HEK293T (cell line): ENCODE results near the gene PNRC1.

Source experiments
- CTCF ChIA-PET: fragments of 350-600 bp; formaldehyde crosslinking; extraction: SDS; loops from one replicate; lab custom pipeline; 2021; ENCODE audit warnings: antibody characterized with exemption, inconsistent platforms; lab: Yijun Ruan, JAX
- POLR2A ChIA-PET: fragments of 350-600 bp; formaldehyde crosslinking; extraction: SDS; loops from one replicate; lab custom pipeline; 2020; ENCODE audit warnings: antibody characterized with exemption, inconsistent platforms; lab: Yijun Ruan, JAX
- DNase-seq: peaks from one replicate; pipeline ENCODE4 v3.0.0; 2012; ENCODE audit warnings: mixed read lengths; ENCODE audit errors: extremely low spot score
- ARNT ChIP-seq: fragments of 450-650 bp; IDR thresholded peaks from 2 replicates; pipeline ENCODE4 v1.6.1; 2017; ENCODE audit warnings: mild to moderate bottlenecking
- BHLHE40 ChIP-seq: fragments of 450-650 bp; IDR thresholded peaks from 2 replicates; pipeline ENCODE4 v1.6.1; 2016; ENCODE audit warnings: mild to moderate bottlenecking, moderate library complexity, borderline replicate concordance
- CTBP1 ChIP-seq: fragments of 450-650 bp; IDR thresholded peaks from 2 replicates; pipeline ENCODE4 v1.6.1; 2016; ENCODE audit warnings: borderline replicate concordance
- ELF4 ChIP-seq: fragments of 450-650 bp; IDR thresholded peaks from 2 replicates; pipeline ENCODE4 v1.6.1; 2017; ENCODE audit warnings: antibody characterized with exemption
- FOXA1 ChIP-seq: fragments of 450-650 bp; IDR thresholded peaks from 2 replicates; pipeline ENCODE4 v1.6.1; 2016; ENCODE audit warnings: mild to moderate bottlenecking
- FOXK2 ChIP-seq: fragments of 450-650 bp; IDR thresholded peaks from 2 replicates; pipeline ENCODE4 v1.6.1; 2016; ENCODE audit warnings: mild to moderate bottlenecking
- FOXM1 ChIP-seq: fragments of 450-650 bp; IDR thresholded peaks from 2 replicates; pipeline ENCODE4 v1.6.1; 2017; ENCODE audit warnings: mild to moderate bottlenecking, borderline replicate concordance
- HDGF ChIP-seq: fragments of 450-650 bp; IDR thresholded peaks from 2 replicates; pipeline ENCODE4 v1.6.1; 2017; ENCODE audit warnings: antibody characterized with exemption, borderline replicate concordance
- L3MBTL2 ChIP-seq: fragments of 450-650 bp; conservative IDR thresholded peaks from 2 replicates; pipeline ENCODE4 v1.6.1; 2016; ENCODE audit warnings: mild to moderate bottlenecking
- LEF1 ChIP-seq: fragments of 450-650 bp; IDR thresholded peaks from 2 replicates; pipeline ENCODE4 v1.6.1; 2017; ENCODE audit warnings: mild to moderate bottlenecking, borderline replicate concordance
- NFRKB ChIP-seq: fragments of 450-650 bp; IDR thresholded peaks from 2 replicates; pipeline ENCODE4 v1.6.1; 2016; ENCODE audit warnings: mild to moderate bottlenecking, moderate library complexity
- PKNOX1 ChIP-seq: fragments of 450-650 bp; IDR thresholded peaks from 2 replicates; pipeline ENCODE4 v1.6.1; 2016
- SP1 ChIP-seq: fragments of 450-650 bp; IDR thresholded peaks from 2 replicates; pipeline ENCODE4 v1.6.1; 2017
- SUZ12 ChIP-seq: fragments of 450-650 bp; IDR thresholded peaks from 2 replicates; pipeline ENCODE4 v1.6.1; 2016; ENCODE audit warnings: mild to moderate bottlenecking
- TARDBP ChIP-seq: fragments of 450-650 bp; IDR thresholded peaks from 2 replicates; pipeline ENCODE4 v1.6.1; 2016
- ZNF384 ChIP-seq: fragments of 450-650 bp; IDR thresholded peaks from 2 replicates; pipeline ENCODE4 v1.6.1; 2016

The PNRC1 gene

GRCh38 chr6:89111933-89112332 is 31.4 kb downstream of the PNRC1 start:
- TF ChIP-seq ZNF384 (no peak), FOXM1 (no peak), TARDBP (no peak), ELF4 (no peak), PKNOX1 (no peak), ARNT (no peak), NFRKB (no peak), SUZ12 (no peak), HDGF (no peak), FOXK2 (no peak), BHLHE40 (no peak), SP1 (no peak), L3MBTL2 (no peak), CTBP1 (no peak), FOXA1 (no peak)
- DNase-seq: no peak
- ChIA-PET CTCF (interaction anchor here (0.6 kb wide), 1 partner anchor 135 kb away, joined by 3 read pairs; no protein-coding TSS in a partner anchor), POLR2A (interaction anchor here (0.9 to 1.6 kb wide), 2 partner anchors 29 to 31 kb away, joined by 3 to 4 read pairs; partner anchors contain the start of gene PNRC1)

DNA sequence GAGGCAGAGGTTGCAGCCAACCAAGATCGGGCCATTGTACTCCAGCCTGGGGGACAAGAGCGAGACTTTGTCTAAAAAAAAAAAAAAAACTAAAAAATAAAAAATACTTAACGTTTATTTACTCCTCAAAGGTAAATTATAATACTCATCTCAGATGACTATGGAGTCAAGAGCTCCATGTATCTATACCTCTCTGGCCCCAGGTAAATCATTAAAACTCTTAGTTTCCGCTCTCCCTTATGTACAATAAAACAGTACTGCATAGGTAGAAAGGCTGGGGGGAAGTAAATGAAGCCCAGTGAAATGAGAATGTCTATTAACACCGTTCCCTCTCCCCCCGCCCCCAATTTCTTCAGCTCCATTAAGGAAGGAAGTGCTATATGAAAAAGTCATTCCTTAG is 36.2 kb downstream of the PNRC1 start:
- no peak for DNase-seq
- TF ChIP-seq SUZ12: no peak
- no peak for TF ChIP-seq FOXA1
- TF ChIP-seq LEF1: no peak
- TF ChIP-seq NFRKB: no peak
- no peak for TF ChIP-seq SP1
- no peak for TF ChIP-seq L3MBTL2
- TF ChIP-seq FOXM1: no peak
- no peak for TF ChIP-seq CTBP1
- no peak for TF ChIP-seq ARNT
- TF ChIP-seq FOXK2: no peak
- TF ChIP-seq HDGF: no peak
- no peak for TF ChIP-seq ELF4
- TF ChIP-seq TARDBP: no peak
- no peak for TF ChIP-seq ZNF384
- no peak for TF ChIP-seq PKNOX1
- no peak for TF ChIP-seq BHLHE40
- ChIA-PET POLR2A (interaction anchor here (1.9 to 2.6 kb wide), 2 partner anchors 34 to 37 kb away, joined by 11 to 20 read pairs; partner anchors contain the start of gene PNRC1), CTCF (interaction anchor here (0.7 to 1.7 kb wide), 4 partner anchors 27 to 134 kb away, joined by 3 to 10 read pairs (median 4); partner anchors contain the start of gene PNRC1)

GRCh38 chr6:89117211-89118108 is 36.9 kb downstream of the PNRC1 start, which contains the start of gene SRSF12:
SRSF12 (minus strand) TSS chr6:89118071; CDS start chr6:89117887, 184 bp downstream.
- ChIA-PET CTCF (interaction anchor here (0.6 to 1.7 kb wide), 6 partner anchors 26 to 134 kb away, joined by 3 to 10 read pairs (median 4); partner anchors contain the start of gene PNRC1), POLR2A (interaction anchor here (0.7 to 2.6 kb wide), 6 partner anchors 22 to 114 kb away, joined by 3 to 20 read pairs (median 4); partner anchors contain the start of genes PM20D2 and PNRC1)
- TF ChIP-seq FOXM1: 0 out of 2 replicates have a peak, but pooled peaks have one; percentile 17
- TF ChIP-seq FOXK2: no peak
- peak; percentile 70 for DNase-seq

- ChIA-PET CTCF (interaction anchor here (0.5 to 0.6 kb wide), 2 partner anchors 125 to 254 kb away, joined by 3 to 5 read pairs; no protein-coding TSS in a partner anchor), POLR2A (interaction anchor here (1.1 kb wide), 1 partner anchor 38 kb away, joined by 4 read pairs; the partner anchor contains the start of gene PNRC1)
- no peak for TF ChIP-seq CTBP1
- TF ChIP-seq L3MBTL2: no peak
- TF ChIP-seq ARNT: no peak
- no peak for TF ChIP-seq FOXK2
- TF ChIP-seq LEF1: no peak
- TF ChIP-seq BHLHE40: no peak
- no peak for TF ChIP-seq SP1
- TF ChIP-seq ZNF384: no peak
- no peak for TF ChIP-seq TARDBP
- no peak for TF ChIP-seq HDGF
- no peak for TF ChIP-seq SUZ12
- TF ChIP-seq FOXA1: no peak
- TF ChIP-seq PKNOX1: no peak
- no peak for TF ChIP-seq ELF4
- TF ChIP-seq NFRKB: no peak
- no peak for TF ChIP-seq FOXM1
- DNase-seq: no peak
Observed at GRCh38 chr6:89118931-89119330, 38.4 kb downstream of the PNRC1 start.

GRCh38 chr6:89120371-89120770 is 39.8 kb downstream of the PNRC1 start:
- CTCF ChIA-PET: interaction anchor here (0.6 to 1.7 kb wide), 5 partner anchors 116 to 486 kb away, joined by 3 to 10 read pairs (median 3); no protein-coding TSS in a partner anchor
- no peak for DNase-seq
- no peak for TF ChIP-seq PKNOX1
- POLR2A ChIA-PET: interaction anchor here (1.4 kb wide), 1 partner anchor 26 kb away, joined by 5 read pairs; the partner anchor contains the start of gene PM20D2
